KMS-11 (cell line): ENCODE measurements around the gene ZNF750.

Experiments
- H2AFZ ChIP-seq: fragments of 200-600 bp; sonication (generic); 2 replicates; pipeline ENCODE4 v1.6.1; 2016; ENCODE audit warnings: antibody characterized with exemption, mixed run types, low read depth
- H3K27ac ChIP-seq: fragments of 200-600 bp; sonication (generic); 2 replicates; pipeline ENCODE4 v1.6.1; 2016; ENCODE audit warnings: mild to moderate bottlenecking, mixed run types
- H3K27me3 ChIP-seq: fragments of 200-600 bp; sonication (generic); 2 replicates; pipeline ENCODE4 v1.6.1; 2017; ENCODE audit warnings: mild to moderate bottlenecking, low read depth, mixed run types, moderate library complexity; ENCODE audit not compliant: insufficient read depth
- H3K36me3 ChIP-seq: fragments of 200-600 bp; sonication (generic); 2 replicates; pipeline ENCODE4 v1.6.1; 2017; ENCODE audit warnings: mild to moderate bottlenecking, mixed run types; ENCODE audit not compliant: insufficient read depth
- H3K4me1 ChIP-seq: fragments of 200-600 bp; sonication (generic); 2 replicates; pipeline ENCODE4 v1.6.1; 2016; ENCODE audit warnings: mild to moderate bottlenecking, low read depth, mixed run types; ENCODE audit not compliant: poor library complexity, severe bottlenecking
- H3K4me2 ChIP-seq: fragments of 200-600 bp; sonication (generic); 2 replicates; pipeline ENCODE4 v1.7.0; 2016; ENCODE audit warnings: mild to moderate bottlenecking, mixed run types
- H3K4me3 ChIP-seq: fragments of 200-600 bp; sonication (generic); IDR thresholded peaks from 2 replicates; pipeline ENCODE4 v1.6.1; 2017; ENCODE audit warnings: low read depth, low read length, mixed read lengths; ENCODE audit not compliant: insufficient read depth
- H3K79me2 ChIP-seq: fragments of 200-600 bp; sonication (generic); 2 replicates; pipeline ENCODE4 v1.6.1; 2016; ENCODE audit warnings: low read depth, mixed run types; ENCODE audit not compliant: insufficient read depth
- H3K9ac ChIP-seq: fragments of 200-600 bp; sonication (generic); 2 replicates; pipeline ENCODE4 v1.6.1; 2016; ENCODE audit warnings: mild to moderate bottlenecking, mixed run types
- H4K20me1 ChIP-seq: fragments of 200-600 bp; sonication (generic); 2 replicates; pipeline ENCODE4 v1.6.1; 2016; ENCODE audit warnings: mild to moderate bottlenecking, mixed run types; ENCODE audit not compliant: insufficient read depth
- CTCF ChIP-seq: fragments of 200-600 bp; sonication (generic); conservative IDR thresholded peaks from 2 replicates; pipeline ENCODE4 v1.6.1; 2017; ENCODE audit warnings: low read depth, mild to moderate bottlenecking, antibody characterized with exemption, low read length, moderate library complexity, mixed read lengths

ZNF750 gene

GRCh38 chr17:82840431-82840831 lies 609 bp upstream of the ZNF750 start:
- H3K9ac ChIP-seq = no peak overlapping the region
- no peak overlapping the region for H3K4me3 ChIP-seq
- H3K4me2 ChIP-seq = no peak overlapping the region

GRCh38 chr17:82838386-82839063 lies 1.3 kb downstream of the ZNF750 start:
- no peaks in the 10 kb centered on the region for H3K36me3 ChIP-seq

More at GRCh38 chr17:82840431-82840831, 609 bp upstream of the ZNF750 start:
- H2AFZ ChIP-seq = no peak overlapping the region
- H3K79me2 ChIP-seq = no peaks in the 10 kb centered on the region
- H3K27ac ChIP-seq = no peak overlapping the region
- H3K36me3 ChIP-seq = no peaks in the 10 kb centered on the region
- peaks cover 4% of the 10 kb centered on the region for H3K4me1 ChIP-seq
- no peaks in the 10 kb centered on the region for H3K27me3 ChIP-seq
- H4K20me1 ChIP-seq = no peaks in the 10 kb centered on the region
- no peak for TF ChIP-seq CTCF

GRCh38 chr17:82837586-82838320 lies 2.1 kb downstream of the ZNF750 start:
- H3K4me2 ChIP-seq = no peak overlapping the region
- H4K20me1 ChIP-seq = no peaks in the 10 kb centered on the region
- no peak overlapping the region for H3K9ac ChIP-seq
- TF ChIP-seq CTCF = no peak
- H3K27ac ChIP-seq = no peak overlapping the region
- H3K27me3 ChIP-seq = no peaks in the 10 kb centered on the region
- no peak overlapping the region for H3K4me3 ChIP-seq
- no peaks in the 10 kb centered on the region for H3K79me2 ChIP-seq
- H3K36me3 ChIP-seq = no peaks in the 10 kb centered on the region
- H3K4me1 ChIP-seq = no peaks in the 10 kb centered on the region
- no peak overlapping the region for H2AFZ ChIP-seq

More at GRCh38 chr17:82838386-82839063, 1.3 kb downstream of the ZNF750 start:
- Histone ChIP-seq H3K4me3 (no peak overlapping the region), H3K4me2 (no peak overlapping the region), H3K4me1 (no peaks in the 10 kb centered on the region), H3K79me2 (no peaks in the 10 kb centered on the region), H2AFZ (no peak overlapping the region), H3K27me3 (no peaks in the 10 kb centered on the region), H3K9ac (no peak overlapping the region), H3K27ac (no peak overlapping the region), H4K20me1 (no peaks in the 10 kb centered on the region)
- TF ChIP-seq CTCF = no peak

- no peak overlapping the region for H2AFZ ChIP-seq
- no peak overlapping the region for H3K27ac ChIP-seq
- no peaks in the 10 kb centered on the region for H3K27me3 ChIP-seq
- TF ChIP-seq CTCF = no peak
- H3K4me2 ChIP-seq = no peak overlapping the region
- H4K20me1 ChIP-seq = no peaks in the 10 kb centered on the region
- no peak overlapping the region for H3K4me3 ChIP-seq
- H3K4me1 ChIP-seq = no peaks in the 10 kb centered on the region
- H3K9ac ChIP-seq = no peak overlapping the region
- no peaks in the 10 kb centered on the region for H3K79me2 ChIP-seq
- H3K36me3 ChIP-seq = no peaks in the 10 kb centered on the region
Observed at GRCh38 chr17:82836823-82837357, 2.9 kb downstream of the ZNF750 start.
